HG02884 (cell line): ENCODE measurements around the gene TMEM95.
"Not testable (repeated sequence)": the region's sequence is repeated elsewhere in the genome, so short reads cannot be mapped to it uniquely, and the experiment has no call there.

Experiments
- ATAC-seq: cut with Tn5 transposase; IDR thresholded peaks from one replicate; pipeline ENCODE4 v1.9.1; 2021; ENCODE audit warnings: mild to moderate bottlenecking, moderate library complexity; ENCODE audit not compliant: unreplicated experiment

TMEM95 gene

GRCh38 chr17:7323731-7324437, 31.1 kb upstream of the TMEM95 start:
- ATAC-seq: no peak

DNA sequence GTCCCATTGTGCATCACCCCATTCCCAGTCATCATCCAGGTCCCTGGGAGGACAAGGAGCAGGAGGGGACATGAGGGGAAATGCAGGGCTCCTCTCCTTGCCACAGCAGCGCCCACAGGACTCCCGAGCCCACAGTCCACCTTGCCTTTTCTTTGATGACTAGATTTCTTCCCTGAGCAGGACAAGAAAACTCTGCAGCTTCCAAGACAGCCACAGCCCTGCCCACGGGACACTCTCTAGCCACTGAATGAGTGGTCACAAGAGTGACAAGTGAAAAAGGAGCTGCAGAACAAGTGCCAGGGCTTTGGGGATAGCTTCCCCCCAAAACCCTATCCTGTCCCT, 30.5 kb upstream of the TMEM95 start:
- no peak for ATAC-seq

DNA sequence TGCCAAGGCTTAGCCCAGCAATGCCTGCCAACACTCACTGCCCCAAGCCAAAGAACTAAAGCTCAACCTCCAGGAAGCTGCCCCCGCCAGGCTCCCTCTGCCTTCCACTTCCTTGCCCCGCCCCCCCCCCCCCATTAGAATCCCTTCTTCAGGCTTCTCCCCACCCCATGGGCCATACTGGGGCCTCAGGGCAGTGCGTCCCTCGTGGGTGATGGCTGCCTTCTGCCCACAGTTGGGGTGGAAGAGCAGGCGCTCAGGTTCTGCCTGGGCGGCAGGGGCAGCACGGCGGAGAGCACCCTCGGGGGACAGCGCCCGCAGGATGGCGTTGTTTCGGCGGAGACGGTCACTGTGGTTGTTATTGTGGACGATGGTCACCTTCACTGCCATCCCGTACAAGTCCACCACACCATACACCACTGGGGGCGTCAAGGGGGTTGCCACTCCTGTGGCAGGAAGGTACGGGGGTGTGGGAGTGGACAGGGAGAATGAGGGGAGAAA, 29.9 kb upstream of the TMEM95 start:
- no peak for ATAC-seq

- no peak for ATAC-seq
Observed at GRCh38 chr17:7326186-7326585, 28.8 kb upstream of the TMEM95 start.

- no peak for ATAC-seq
Observed at GRCh38 chr17:7327056-7327455, 27.9 kb upstream of the TMEM95 start.

- ATAC-seq: no peak
Observed at GRCh38 chr17:7327501-7327900, 27.5 kb upstream of the TMEM95 start.

DNA sequence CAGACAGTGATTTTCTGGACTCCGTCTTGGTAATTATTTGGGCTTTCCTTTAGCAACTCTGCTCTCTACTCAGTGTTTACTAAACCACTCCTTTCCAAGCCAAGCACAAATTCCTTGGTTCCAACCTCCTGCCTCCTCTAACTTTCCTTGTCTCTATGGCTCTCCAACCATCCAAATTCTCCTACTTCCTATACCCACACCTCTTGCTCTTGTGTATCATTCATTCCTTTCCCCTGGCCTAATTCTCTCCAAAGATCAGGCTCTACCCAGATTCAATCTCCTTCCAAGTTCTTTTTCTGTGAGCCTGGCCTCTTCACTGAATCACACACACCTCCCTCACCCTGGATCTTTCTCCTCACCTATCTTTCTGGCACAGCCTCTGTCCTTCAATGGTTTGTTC, 26.9 kb upstream of the TMEM95 start:
- no peak for ATAC-seq

DNA sequence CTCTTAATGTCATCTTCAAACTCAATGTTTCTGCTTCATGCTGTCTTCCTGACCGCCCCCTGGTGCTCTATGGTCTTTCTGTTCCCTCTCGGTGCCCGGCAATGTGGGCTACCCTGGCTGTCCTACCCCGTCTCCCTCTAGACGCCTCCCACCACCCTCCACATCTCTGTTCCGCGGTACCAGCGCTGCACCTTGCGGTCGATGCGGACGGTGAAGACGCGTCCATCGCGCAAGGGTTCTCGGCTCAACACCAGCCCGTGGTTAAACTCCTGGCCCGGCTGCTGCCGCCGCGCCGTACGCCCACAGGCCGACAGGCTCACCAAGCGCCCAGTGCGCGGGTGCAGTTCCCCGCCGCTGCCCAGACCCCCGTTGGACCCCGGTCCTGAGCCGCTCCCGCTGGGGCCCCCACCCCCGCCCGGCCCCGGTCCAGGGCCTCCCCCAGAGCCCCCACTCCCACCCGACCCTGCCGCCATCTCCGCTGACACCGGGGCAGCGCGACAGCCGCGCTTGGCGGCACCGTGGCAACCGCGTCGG, 26.0 kb upstream of the TMEM95 start, which contains the start of gene NEURL4:
Gene NEURL4 (minus strand): TSS at position 496 of the 534 bp plus-strand sequence. CDS start 23 bp downstream, at position 473.
- no peak for ATAC-seq

DNA sequence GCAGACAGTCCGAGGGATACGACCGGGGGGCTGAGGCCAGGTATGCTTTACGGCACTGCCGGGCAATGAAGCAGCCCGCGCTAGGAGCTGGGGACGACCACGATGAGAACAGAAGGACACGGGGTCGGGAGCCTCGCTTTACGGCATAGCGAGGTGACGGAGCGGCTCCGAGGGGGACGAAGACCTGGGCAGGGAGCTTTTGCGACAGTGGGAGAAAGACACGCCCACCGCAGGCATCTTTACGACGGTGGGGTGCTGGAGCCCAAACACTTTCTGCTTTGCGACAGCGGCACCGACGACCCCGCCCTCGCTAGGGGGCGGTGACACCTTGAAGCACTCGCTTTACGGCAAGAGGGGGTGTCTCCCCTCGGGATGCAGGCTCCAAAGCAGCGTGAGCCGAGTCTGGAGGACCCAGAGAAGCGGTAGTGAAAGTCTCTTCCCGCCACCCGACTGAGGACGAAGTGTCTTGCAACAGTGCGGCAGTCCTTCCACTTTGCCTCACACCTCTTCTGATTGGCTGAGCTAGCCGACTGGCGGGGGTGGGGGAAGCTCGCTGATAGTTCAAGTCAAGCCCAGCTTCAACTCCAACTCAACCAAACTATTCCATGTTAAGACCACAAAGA, 25.5 kb upstream of the TMEM95 start:
- ATAC-seq: no peak

GRCh38 chr17:7329997-7330637, 24.8 kb upstream of the TMEM95 start:
- peak; percentile 42 for ATAC-seq

DNA sequence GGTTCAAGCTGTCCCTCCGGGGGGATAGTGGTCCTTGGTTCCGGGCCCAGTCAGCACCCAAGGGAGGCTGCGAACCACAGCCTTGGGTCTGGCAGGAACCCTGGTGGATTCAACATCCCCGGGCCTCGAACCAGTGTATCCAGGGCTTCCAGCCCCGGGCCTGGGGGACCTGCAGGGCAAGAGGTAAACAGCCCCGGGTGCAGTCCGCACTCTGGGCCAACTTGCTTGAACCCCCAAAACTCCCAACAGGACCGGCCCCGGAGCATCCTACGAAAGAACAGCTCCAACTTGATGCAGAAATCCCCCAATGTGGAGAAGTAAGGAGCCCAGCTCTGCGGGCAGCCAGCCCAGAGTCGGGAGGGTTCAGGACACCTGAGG, 24.3 kb upstream of the TMEM95 start:
- ATAC-seq: no peak

DNA sequence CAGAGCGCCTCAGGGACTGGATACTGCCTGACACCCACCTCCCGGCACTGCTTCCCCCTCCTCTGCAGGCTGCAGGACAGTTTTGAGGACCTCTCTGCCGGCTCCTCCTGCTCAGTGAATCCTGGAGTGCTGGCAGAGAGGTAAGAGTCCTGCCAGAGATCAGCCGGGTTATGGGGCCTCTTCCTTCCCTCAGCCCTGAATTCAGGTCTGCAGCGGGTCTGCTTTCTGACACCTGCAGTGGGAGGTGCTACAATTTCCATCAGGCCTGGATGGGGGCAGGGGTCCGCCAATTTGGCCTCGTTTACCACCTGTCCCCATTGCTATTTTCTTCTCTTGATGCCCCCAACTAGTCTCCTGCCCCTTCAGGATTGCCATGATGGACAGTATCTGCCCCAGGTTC, 22.8 kb upstream of the TMEM95 start:
- no peak for ATAC-seq

DNA sequence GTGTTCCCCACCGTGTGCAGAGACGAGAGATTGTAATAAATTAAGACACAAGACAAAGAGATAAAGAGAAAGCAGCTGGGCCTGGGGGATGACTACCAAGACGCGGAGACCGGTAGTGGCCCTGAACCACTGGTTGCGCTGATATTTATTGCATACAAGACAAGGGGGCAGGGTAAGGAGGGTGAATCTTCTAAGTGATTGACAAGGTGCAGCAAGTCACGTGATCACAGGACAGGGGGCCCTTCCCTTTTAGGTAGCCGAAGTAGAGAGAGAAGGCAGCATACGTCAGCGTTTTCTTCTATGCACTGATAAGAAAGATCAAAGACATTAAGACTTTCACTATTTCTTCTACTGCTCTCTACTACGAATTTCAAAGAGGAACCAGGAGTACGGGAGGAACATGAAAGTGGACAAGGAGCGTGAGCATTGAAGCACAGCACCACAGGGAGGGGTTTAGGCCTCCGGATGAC, 22.3 kb upstream of the TMEM95 start:
- not testable (repeated sequence) for ATAC-seq

GRCh38 chr17:7334938-7335538, 19.9 kb upstream of the TMEM95 start:
- ATAC-seq: no peak

- not testable (repeated sequence) for ATAC-seq
Observed at GRCh38 chr17:7335765-7336164, 19.2 kb upstream of the TMEM95 start.

- ATAC-seq: no peak
Observed at GRCh38 chr17:7336240-7337175, 18.4 kb upstream of the TMEM95 start, which contains the start of gene ACAP1. ACAP1 (plus strand) TSS chr17:7336529; CDS start chr17:7336735, 206 bp downstream.

DNA sequence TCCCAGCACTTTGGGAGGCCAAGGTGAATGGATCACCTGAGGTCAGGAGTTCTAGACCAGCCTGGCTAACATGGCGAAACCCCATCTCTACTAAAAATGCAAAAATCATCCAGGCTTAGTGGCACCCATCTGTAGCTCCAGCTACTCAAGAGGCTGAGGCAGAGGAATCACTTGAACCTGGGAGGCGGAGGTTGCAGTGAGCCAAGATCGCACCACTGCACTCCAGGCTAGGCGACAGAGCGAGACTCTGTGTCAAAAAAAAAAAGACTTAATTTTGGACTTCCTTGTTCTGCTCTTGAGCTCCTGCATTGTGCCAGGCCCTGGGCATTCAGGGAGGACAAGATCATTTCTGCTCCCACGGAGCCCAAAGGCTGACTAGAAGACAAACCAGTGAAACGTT, 17.4 kb upstream of the TMEM95 start:
- ATAC-seq: not testable (repeated sequence)

GRCh38 chr17:7340179-7340578, 14.8 kb upstream of the TMEM95 start:
- no peak for ATAC-seq

DNA sequence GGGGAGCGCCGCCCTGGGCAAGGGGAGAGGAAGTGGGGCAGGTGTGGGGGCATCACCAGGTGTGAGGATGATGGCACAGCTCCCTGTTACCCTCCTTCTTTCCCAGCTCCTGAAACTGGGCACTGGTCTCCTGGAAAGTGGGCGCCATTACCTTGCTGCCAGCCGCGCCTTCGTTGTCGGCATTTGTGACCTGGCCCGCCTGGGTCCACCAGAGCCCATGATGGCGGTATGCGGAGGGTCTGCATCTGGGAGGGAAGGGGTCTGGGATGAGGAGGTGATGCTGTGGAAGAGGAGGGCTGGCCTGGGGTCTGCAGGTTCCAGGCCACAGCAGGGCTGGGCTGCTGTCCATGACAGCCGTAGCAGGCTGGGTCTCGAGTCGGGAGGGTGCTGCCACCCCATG, 13.1 kb upstream of the TMEM95 start:
- no peak for ATAC-seq

DNA sequence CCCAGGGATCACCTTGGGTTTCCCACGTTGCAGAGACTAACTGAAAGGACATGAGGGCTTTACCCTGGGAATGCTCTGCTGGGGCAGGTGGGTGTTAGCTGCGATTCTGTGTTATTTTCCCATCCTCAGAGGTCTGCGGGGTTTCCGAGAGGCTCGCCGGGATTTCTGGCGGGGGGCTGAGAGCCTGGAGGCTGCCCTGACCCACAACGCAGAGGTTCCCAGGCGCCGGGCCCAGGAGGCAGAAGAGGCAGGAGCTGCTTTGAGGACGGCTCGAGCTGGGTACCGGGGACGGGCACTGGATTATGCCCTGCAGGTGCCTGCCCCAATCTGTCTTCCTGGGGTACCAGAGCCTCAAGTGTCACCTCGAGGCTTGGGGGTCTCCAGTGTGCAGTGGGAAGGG, 11.7 kb upstream of the TMEM95 start:
- ATAC-seq: no peak
